ENCODE measurements around the gene ACSL6.

The ACSL6 gene

DNA sequence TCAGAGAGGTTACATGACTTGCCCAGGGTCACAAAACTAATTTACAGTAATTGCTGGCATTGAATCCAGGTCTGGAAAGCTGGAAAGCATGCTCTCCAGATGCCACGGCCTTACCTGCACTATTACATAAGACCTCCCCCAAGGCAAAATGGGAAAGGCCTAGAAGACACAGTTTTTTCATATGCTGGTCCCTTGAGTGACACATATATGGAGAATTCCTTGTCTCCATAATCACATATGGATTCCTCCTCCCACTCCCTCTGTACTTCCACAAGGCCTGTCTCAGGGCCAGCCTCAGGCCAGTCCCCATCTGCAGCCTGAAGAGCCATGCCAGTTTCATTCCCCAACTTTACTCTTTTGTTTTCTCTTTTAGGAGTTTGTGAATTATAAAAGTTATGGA lies 37.4 kb downstream of the ACSL6 start:
- no peak overlapping the region for H3K4me2 ChIP-seq (ENCODE audit: low read length)
- H3K79me2 ChIP-seq (ENCODE audit: control insufficient read depth, low read length) = no peaks in the 10 kb centered on the region
- no peaks in the 10 kb centered on the region for H3K4me1 ChIP-seq (ENCODE audit: control insufficient read depth, low read length)
- H3K27me3 ChIP-seq (ENCODE audit: control insufficient read depth, low read length) = no peaks in the 10 kb centered on the region
- no peaks in the 10 kb centered on the region for H3K36me3 ChIP-seq (ENCODE audit: control insufficient read depth, low read length)
- H4K20me1 ChIP-seq (ENCODE audit: control insufficient read depth, insufficient read depth, low read depth, low read length) = no peaks in the 10 kb centered on the region
- H3K9me2 ChIP-seq (replicated peaks; ENCODE audit: control insufficient read depth, low read length) = no peaks in the 10 kb centered on the region
- TF ChIP-seq, protein P1, sequence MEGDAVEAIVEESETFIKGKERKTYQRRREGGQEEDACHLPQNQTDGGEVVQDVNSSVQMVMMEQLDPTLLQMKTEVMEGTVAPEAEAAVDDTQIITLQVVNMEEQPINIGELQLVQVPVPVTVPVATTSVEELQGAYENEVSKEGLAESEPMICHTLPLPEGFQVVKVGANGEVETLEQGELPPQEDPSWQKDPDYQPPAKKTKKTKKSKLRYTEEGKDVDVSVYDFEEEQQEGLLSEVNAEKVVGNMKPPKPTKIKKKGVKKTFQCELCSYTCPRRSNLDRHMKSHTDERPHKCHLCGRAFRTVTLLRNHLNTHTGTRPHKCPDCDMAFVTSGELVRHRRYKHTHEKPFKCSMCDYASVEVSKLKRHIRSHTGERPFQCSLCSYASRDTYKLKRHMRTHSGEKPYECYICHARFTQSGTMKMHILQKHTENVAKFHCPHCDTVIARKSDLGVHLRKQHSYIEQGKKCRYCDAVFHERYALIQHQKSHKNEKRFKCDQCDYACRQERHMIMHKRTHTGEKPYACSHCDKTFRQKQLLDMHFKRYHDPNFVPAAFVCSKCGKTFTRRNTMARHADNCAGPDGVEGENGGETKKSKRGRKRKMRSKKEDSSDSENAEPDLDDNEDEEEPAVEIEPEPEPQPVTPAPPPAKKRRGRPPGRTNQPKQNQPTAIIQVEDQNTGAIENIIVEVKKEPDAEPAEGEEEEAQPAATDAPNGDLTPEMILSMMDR (IDR thresholded peaks at IDR 0.05; ENCODE audit: low read depth, low read length, poor library complexity, severe bottlenecking) = no peak
- no peak for TF ChIP-seq EZH2phosphoT487 (IDR thresholded peaks at IDR 0.05; ENCODE audit: borderline replicate concordance, low read length)
- no peaks in the 10 kb centered on the region for H3K9me3 ChIP-seq (ENCODE audit: control insufficient read depth, insufficient read depth, low read length)
- H3F3A ChIP-seq (ENCODE audit: control insufficient read depth, insufficient read depth) = no peaks in the 10 kb centered on the region
- no peak overlapping the region for H3K27ac ChIP-seq (ENCODE audit: low read depth, low read length)
- no peak overlapping the region for H3K4me3 ChIP-seq (ENCODE audit: low read length)

- Histone ChIP-seq H3K4me1 (ENCODE audit: control insufficient read depth, low read length) (no peaks in the 10 kb centered on the region), H3F3A (ENCODE audit: control insufficient read depth, insufficient read depth) (no peaks in the 10 kb centered on the region), H3K79me2 (ENCODE audit: control insufficient read depth, low read length) (no peaks in the 10 kb centered on the region), H3K9me2 (replicated peaks; ENCODE audit: control insufficient read depth, low read length) (no peaks in the 10 kb centered on the region), H3K27ac (ENCODE audit: low read depth, low read length) (no peak overlapping the region), H3K27me3 (ENCODE audit: control insufficient read depth, low read length) (no peaks in the 10 kb centered on the region), H3K4me2 (ENCODE audit: low read length) (no peak overlapping the region), H3K4me3 (ENCODE audit: low read length) (no peak overlapping the region), H4K20me1 (ENCODE audit: control insufficient read depth, insufficient read depth, low read depth, low read length) (no peaks in the 10 kb centered on the region), H3K9me3 (ENCODE audit: control insufficient read depth, insufficient read depth, low read length) (no peaks in the 10 kb centered on the region), H3K36me3 (ENCODE audit: control insufficient read depth, low read length) (no peaks in the 10 kb centered on the region)
- TF ChIP-seq, protein P1 (IDR thresholded peaks at IDR 0.05; ENCODE audit: low read depth, low read length, poor library complexity, severe bottlenecking) = no peak
- no peak for TF ChIP-seq EZH2phosphoT487 (IDR thresholded peaks at IDR 0.05; ENCODE audit: borderline replicate concordance, low read length)
These were observed 38.3 kb downstream of the ACSL6 start for GRCh38 chr5:131973089-131973712.

DNA sequence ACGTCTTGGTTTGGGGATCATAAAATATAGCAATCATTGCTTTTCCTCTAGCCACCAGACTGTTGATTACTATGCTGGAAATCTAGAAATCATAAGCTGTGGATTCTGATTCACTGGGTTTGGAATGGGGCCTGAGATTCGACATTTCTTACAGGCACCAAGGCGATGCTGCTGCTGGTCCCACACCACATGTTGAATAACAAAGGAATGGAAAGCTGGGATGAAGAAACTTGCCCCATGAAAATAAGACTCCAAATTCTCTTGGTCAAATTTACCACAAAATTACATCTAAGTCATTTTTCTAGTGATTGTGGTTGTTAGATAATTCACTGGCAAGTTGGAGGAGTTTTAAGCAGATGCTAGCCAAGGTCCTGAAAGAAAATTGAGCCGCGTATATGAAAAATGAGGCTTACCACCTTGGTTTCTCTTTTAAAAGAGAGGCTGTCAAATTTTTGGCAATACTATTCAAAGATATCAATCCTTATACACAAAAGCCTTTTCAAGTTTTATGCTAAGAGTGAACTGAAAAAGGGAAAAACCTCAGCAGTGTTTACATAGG lies 43.0 kb downstream of the ACSL6 start:
- Histone ChIP-seq H3K79me2 (ENCODE audit: control insufficient read depth, low read length) (no peaks in the 10 kb centered on the region), H3K9me2 (replicated peaks; ENCODE audit: control insufficient read depth, low read length) (no peaks in the 10 kb centered on the region), H4K20me1 (ENCODE audit: control insufficient read depth, insufficient read depth, low read depth, low read length) (no peaks in the 10 kb centered on the region), H3K4me3 (ENCODE audit: low read length) (no peak overlapping the region), H3K36me3 (ENCODE audit: control insufficient read depth, low read length) (no peaks in the 10 kb centered on the region), H3K27me3 (ENCODE audit: control insufficient read depth, low read length) (no peaks in the 10 kb centered on the region), H3K4me2 (ENCODE audit: low read length) (no peak overlapping the region), H3F3A (ENCODE audit: control insufficient read depth, insufficient read depth) (no peaks in the 10 kb centered on the region), H3K27ac (ENCODE audit: low read depth, low read length) (no peak overlapping the region), H3K4me1 (ENCODE audit: control insufficient read depth, low read length) (no peaks in the 10 kb centered on the region), H3K9me3 (ENCODE audit: control insufficient read depth, insufficient read depth, low read length) (no peaks in the 10 kb centered on the region)
- no peak for TF ChIP-seq EZH2phosphoT487 (IDR thresholded peaks at IDR 0.05; ENCODE audit: borderline replicate concordance, low read length)

DNA sequence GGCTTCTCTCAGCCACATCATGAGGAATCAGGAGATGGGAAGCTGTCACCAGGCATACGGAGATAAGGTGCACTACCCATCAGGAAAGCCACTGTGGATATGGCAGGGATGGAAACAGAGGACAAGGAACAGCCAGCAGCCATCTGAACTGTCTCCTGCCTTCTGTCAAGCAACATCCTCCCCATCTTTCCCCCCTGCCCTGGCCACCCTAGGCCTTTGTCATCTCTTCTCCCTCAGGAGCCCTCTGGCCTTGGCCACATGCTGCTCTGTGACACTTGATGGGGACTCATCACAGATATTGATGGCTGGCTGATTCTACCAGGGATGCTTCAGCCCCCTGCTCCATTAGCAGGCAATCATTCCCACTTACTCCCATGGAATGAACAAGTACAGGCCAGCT lies 44.9 kb downstream of the ACSL6 start:
- TF ChIP-seq EZH2phosphoT487 (IDR thresholded peaks at IDR 0.05; ENCODE audit: borderline replicate concordance, low read length) = no peak
- TF ChIP-seq, protein P1 (IDR thresholded peaks at IDR 0.05; ENCODE audit: low read depth, low read length, poor library complexity, severe bottlenecking) = no peak
- H3K4me2 ChIP-seq (ENCODE audit: low read length) = no peak overlapping the region
- no peaks in the 10 kb centered on the region for H4K20me1 ChIP-seq (ENCODE audit: control insufficient read depth, insufficient read depth, low read depth, low read length)
- H3K9me3 ChIP-seq (ENCODE audit: control insufficient read depth, insufficient read depth, low read length) = no peaks in the 10 kb centered on the region
- H3K79me2 ChIP-seq (ENCODE audit: control insufficient read depth, low read length) = no peaks in the 10 kb centered on the region
- H3K27ac ChIP-seq (ENCODE audit: low read depth, low read length) = no peak overlapping the region
- H3F3A ChIP-seq (ENCODE audit: control insufficient read depth, insufficient read depth) = no peaks in the 10 kb centered on the region
- no peaks in the 10 kb centered on the region for H3K36me3 ChIP-seq (ENCODE audit: control insufficient read depth, low read length)
- H3K4me3 ChIP-seq (ENCODE audit: low read length) = no peak overlapping the region
- H3K27me3 ChIP-seq (ENCODE audit: control insufficient read depth, low read length) = no peaks in the 10 kb centered on the region
- H3K4me1 ChIP-seq (ENCODE audit: control insufficient read depth, low read length) = no peaks in the 10 kb centered on the region
- no peaks in the 10 kb centered on the region for H3K9me2 ChIP-seq (replicated peaks; ENCODE audit: control insufficient read depth, low read length)
